Hematopoietic multipotent progenitor cell (in vitro differentiated cells): ENCODE data around the gene RCN1. TPM values are rescaled to one million over a fixed set of nuclear protein-coding genes. Genes with fewer than 3 reads are reported as not detected.
"Not testable (repeated sequence)": the region's sequence is repeated elsewhere in the genome, so short reads cannot be mapped to it uniquely, and the experiment has no call there.

ENCODE experiments used
- DNase-seq, 3 donors: peaks; one replicate each; pipeline ENCODE4 v3.0.0-alpha.2; 2011 to 2015; ENCODE audit warnings: low read depth in 2 of 3, low spot score in 2 of 3
- total RNA-seq: library from RNA; depleted of rRNA; stranded (reverse); fragments of >200 nt; gene quantifications from one replicate; pipeline ENCODE4 v1.2.3, GENCODE V29; 2012

RCN1 gene
- total RNA-seq, 1 donor: 35.3 TPM

GRCh38 chr11:32109138-32109537 lies 18.3 kb downstream of the RCN1 start:
- no peak for DNase-seq

DNA sequence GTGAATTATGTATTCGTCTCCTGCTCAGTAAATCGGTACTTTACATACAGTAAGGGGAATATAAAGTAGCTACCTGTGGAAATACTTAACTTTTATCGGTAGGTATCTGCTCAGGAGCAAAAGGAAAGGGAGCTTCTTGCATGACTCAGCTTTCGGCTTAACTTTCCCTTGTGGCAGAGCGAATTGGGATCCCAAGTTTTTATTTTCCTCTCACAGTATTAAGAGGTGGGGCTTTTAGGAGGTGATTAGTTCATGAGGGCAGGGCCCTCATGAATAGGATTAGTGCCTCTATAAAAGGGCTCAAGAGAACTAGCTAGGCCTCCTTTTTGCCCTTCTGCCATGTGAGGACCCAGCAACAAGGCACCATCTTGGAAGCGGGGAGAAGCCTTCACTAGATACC lies 18.7 kb downstream of the RCN1 start:
- no peak for DNase-seq

DNA sequence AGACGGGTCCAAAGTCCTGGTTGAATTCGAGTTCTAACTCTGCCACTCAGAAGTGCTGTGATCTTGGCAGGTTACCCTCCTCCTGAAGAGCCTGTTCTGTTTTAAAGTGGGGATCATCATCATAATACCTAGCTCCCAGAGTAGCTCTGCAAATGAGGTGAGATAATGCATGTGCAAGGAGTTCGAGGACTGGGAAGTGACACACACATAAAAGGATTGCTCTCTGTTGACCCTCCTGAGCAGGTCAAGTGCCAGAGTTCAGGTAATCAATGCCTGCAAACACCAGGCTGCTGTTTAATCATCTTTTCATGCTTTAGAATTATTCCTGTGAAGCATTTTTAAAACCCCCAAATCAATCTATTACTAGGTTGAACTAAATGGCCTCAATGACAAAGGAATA lies 19.9 kb downstream of the RCN1 start:
- no peak for DNase-seq

DNA sequence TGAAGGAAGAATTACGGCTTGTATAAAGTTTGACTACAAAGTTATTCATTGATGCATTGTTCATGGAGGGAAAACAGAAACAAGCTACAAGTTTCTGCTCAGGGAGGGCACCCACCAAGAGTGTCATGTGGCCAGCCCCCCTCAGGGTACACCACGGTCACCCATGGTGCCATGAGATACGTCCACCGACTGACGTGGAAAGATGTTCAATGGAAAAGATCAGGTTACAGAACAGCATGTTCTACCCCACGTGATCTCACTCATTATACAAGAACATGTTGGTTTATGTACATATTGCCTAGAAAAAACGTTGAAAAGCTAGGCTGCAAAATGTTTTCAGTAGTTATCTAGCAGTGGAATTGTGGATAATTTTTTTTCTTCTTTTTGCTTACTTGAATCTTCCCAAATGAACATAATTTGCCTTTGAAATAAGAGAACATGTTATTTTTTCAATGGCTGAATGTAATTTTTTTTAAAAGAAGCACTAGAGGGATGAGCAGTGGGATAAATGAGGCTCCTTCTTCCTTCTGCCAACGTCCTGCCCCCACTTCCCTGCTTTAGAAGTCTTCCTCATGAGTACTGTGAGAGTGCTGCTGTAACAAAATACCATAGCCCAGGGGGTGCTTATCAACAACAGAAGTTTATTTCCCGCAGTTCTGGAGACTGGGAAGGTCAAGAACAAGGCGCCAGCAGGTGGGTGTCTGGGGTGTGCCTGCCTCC lies 22.5 kb downstream of the RCN1 start:
- DNase-seq: no peak

- DNase-seq: no peak
Measured at GRCh38 chr11:32113920-32114203, 23.0 kb downstream of the RCN1 start.

DNA sequence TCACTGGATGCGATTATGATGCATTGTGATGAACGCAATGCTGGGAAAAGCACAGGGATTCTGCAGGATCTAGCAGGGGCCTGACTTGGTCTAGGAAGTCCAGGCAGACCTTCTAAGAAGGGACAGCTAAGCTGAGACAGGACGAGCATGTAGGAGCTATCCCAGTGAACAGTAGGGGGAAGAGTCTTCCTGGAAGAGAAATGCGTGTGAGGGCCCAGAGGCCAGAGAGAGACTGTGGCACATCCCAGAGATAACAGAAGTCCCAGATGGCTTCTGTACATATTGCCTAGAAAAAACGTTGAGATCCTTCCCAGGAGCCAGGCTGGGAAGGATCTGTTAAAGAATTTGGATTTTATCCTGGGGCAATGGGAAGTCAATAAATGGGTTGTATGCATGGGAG lies 24.6 kb downstream of the RCN1 start:
- no peak for DNase-seq

DNA sequence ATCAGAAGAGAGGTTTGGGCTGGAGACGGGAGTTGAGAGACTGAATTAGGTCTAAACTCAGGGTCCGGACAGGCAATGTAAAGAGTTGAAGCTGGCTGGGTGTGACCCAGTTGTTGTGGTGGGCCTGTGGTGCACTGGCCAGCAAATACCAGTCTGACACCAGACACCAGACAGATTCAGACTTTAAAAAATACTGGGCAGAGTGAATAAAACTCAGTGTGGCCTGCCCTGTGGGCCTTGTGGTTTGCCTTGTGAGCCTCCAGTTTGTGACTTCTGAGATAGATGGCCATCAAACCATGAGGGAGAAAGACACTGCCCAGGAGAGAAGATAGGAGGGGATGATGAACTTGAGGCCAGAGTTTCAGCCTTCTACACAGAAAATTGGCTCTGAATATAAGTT lies 25.8 kb downstream of the RCN1 start:
- no peak for DNase-seq

DNA sequence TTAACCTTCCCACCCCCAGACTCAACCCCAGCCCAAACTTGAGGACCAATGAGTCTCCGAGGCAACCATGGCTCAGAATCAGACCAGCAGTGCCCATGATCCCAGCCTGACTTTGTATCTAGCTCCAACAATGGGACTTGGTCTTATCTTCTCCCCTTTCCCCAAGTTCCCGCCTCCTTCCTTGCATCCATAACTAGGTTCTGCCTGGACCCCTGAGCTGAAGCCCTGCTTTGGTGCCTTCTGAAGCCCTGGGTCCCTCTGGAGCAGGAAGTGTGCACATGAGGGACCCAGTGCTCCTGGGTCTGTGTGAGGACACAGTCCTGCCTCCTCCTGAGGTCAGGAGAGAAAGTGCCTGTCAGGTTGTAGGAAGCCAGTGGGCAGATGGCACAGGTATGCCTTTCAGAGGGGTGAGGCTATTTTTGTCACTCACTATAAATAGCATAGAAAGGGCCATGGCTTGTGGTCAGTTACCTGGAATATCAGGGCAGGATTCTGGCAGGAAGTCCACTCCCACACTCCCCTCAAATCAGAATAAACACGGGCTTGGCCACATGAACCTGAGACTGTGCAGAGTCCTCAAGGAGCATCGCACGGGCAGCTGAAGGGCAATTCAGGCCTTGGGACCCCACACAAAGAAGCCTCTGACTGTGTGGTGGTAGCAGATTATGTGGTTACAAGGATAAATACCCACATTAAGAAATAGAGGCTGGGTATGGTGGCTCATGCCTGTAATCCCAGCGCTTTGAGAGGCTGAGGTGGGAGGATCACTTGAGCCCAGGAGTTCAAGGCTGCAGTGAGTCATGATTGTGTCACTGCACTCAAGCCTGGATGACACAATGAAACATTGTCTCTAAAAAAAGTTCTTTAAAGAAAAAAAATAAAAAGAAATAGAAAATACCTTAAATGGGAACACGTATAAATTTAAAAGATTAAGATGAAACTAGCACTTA lies 27.4 kb downstream of the RCN1 start:
- DNase-seq: no peak

DNA sequence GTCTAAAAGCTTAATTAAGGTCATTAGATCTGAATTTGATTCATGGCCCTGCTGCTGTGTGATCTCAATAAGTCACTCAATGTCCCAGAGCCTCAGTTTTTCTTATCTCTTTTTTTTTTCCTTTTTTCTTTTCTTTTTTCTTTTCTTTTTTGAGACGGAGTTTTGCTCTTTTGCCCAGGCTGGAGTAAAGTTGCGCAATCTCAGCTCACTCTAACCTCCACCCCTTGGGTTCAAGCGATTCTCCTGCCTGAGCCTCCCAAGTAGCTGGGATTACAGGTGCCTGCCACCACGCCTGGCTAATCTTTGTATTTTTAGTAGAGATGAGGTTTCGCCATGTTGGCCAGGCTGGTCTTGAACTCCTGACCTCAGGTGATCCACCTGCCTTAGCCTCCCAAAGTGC lies 28.3 kb downstream of the RCN1 start:
- not testable (repeated sequence) for DNase-seq

- no peak for DNase-seq
Measured at GRCh38 chr11:32121012-32121411, 30.1 kb downstream of the RCN1 start.

GRCh38 chr11:32122200-32122599 lies 31.3 kb downstream of the RCN1 start:
- no peak for DNase-seq

GRCh38 chr11:32131321-32131720 lies 40.4 kb downstream of the RCN1 start:
- no peak for DNase-seq

DNA sequence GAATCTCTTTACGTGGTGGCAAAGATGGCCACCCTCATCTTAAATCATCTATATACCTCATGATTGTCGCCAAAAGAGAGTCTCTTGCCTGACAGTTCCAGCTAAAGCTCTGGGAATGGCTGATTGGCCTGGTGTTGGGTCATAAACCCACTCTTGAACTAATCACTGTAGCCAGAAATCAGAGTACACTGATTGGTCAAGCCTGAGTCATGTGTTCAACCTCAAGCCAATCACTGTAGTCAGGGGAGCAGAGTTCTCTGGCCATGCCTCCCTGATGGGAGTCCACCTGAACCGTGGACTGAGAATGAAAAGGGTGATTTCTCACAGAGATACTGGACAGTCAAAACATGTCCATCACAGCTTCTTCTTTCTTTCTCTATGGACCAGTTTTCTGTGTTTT lies 45.8 kb downstream of the RCN1 start:
- DNase-seq: no peak

GRCh38 chr11:32137263-32137662 lies 46.4 kb downstream of the RCN1 start:
- DNase-seq: no peak

GRCh38 chr11:32137869-32138268 lies 47.0 kb downstream of the RCN1 start:
- no peak for DNase-seq

DNA sequence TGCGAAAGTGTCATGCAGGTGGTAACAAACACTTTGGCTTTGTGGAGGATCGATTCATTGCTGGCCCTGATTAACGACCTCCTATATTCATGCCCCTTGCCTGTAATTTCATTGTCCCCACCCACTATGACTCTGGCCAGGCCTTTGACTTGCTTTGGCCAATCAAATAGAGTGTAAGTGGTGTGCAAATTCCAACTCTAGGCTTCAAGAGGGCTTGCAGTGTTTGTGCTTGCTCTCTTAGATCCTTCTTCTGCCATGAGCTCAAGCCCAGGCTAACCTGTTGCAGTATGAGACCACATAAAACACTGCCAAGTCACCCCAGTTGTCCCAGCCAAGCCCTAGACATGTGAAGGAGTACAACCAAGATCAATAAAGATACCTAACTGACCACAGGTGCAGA lies 48.0 kb downstream of the RCN1 start:
- DNase-seq: no peak

- DNase-seq: no peak
Measured at GRCh38 chr11:32139896-32140520, 49.1 kb downstream of the RCN1 start.

DNA sequence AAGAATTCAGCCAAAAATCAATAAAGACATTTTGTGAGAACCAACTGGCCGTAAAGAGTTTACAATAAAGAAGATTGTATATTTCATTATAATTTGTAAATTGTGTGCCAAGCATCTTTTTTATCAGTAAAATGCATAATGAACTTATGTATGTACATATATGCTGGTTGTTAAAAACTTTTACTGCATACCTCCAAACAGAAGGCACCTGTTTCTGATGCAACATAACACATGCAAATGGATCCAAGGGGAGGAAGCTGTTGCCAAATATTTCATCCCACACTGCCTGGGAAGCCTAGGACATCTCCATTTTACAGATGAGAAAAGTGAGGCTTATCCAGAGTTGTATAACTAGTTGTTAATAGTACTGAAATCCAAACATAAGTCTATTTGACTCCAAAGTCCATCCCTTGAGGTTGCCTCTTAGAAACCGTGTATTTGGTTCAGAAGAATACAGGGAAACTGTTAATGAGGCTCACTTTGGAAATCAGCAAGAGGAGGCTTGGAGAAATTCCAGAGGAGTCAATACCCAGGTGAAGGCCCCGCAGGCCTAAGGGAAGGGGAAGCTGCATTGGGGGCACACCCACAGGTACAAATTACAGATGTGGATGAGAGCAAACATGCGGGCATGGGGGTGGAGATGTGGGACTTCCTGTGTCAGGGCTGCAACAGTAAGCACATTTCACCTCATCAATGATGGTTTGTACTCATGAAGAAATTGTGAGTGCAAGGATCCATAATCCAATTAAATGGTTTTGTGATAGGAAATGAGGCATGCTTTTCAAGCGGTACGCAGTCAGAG lies 51.1 kb downstream of the RCN1 start:
- DNase-seq: no peak

DNA sequence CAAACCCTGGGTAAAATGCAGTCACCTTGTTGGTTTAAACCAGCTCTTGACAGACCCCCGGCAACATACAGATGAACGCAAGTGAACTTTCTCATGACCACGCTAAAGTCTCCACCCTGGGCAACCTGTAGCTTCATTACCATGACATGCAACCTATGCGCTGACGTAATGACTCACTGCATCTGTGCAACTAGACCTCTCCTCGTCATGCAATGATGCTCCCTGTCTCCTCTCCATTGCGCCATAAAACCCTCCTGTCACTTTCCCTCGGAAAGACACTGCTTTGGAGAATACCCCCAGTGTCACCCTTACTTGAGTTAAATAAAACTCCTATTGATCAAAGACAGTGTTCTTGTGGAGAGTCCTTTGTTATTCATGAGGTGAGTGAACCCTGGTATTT lies 52.5 kb downstream of the RCN1 start:
- no peak for DNase-seq

DNA sequence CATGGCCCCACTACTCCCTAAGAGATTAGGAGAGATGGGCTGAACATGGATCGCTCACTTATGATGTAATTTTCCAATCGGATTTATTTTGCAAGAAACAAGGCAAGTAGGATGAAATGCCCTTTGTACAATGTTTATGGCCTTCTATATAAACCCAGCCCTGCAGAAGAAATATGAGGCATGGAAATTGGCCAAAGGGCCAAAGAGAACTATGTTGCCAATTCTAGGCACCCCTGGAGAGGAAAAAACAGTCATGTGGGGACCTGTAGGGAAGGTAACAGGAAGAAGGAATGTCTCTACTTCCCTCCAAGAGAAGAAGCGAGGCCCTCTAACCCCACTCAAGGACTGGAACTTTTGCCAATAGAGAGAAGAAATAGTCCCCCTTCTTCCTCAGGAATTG lies 54.4 kb downstream of the RCN1 start:
- DNase-seq: no peak

DNA sequence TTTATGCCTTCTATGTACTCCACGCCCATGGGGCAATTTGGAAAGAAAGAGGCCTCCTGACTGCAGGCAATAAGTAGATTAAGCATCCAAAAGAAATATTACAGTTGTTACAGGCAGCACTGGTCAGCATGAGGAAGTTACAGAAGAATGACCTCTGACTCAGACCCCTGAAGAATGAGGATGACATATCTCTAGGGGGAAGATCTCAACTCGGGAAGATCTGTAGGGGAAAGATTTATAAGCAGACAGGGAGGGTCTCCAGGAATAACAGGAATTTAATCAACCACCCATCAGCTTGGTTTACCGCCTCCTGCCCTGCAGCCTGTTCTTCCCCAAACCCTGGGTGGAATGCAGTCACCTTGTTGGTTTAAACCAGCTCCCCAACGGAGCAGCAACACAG lies 58.0 kb downstream of the RCN1 start:
- DNase-seq: no peak
